HepG2 (cell line): ENCODE measurements around the gene FUCA1. TPM values are rescaled to one million over a fixed set of nuclear protein-coding genes. Genes with fewer than 3 reads are reported as not detected.

Experiments
- AGO1 ChIP-seq: fragments of 200-400 bp; formaldehyde crosslinking; IDR thresholded peaks from 2 replicates; pipeline ENCODE4 v1.6.1; 2017; ENCODE audit warnings: mild to moderate bottlenecking, low read depth, low read length, moderate library complexity; ENCODE audit not compliant: poor library complexity, severe bottlenecking
- ARID5B ChIP-seq: IDR thresholded peaks from 2 replicates; pipeline ENCODE4 v1.4.0; 2020; ENCODE audit warnings: mild to moderate bottlenecking, missing genetic modification reagents
- CCAR2 ChIP-seq: fragments of 200-400 bp; formaldehyde crosslinking; optimal IDR thresholded peaks from 2 replicates; pipeline ENCODE3; 2018; ENCODE audit warnings: low read depth, mild to moderate bottlenecking, low read length, moderate library complexity
- HOXA5 ChIP-seq: sonication (generic); formaldehyde crosslinking; IDR thresholded peaks from 2 replicates; pipeline ENCODE4 v1.4.0; 2020; ENCODE audit warnings: missing genetic modification reagents
- KAT8 ChIP-seq: IDR thresholded peaks from 2 replicates; pipeline ENCODE4 v1.6.1; 2016; ENCODE audit warnings: missing genetic modification reagents, missing compliant biosample characterization
- KDM5A ChIP-seq: fragments of 200-600 bp; sonication (generic); IDR thresholded peaks from 2 replicates; pipeline ENCODE4 v1.7.0; 2018; ENCODE audit warnings: antibody characterized with exemption, mild to moderate bottlenecking, low read length, borderline replicate concordance
- MED8 ChIP-seq: sonication (generic); formaldehyde crosslinking; IDR thresholded peaks from 2 replicates; pipeline ENCODE4 v1.8.1; 2023; ENCODE audit warnings: mild to moderate bottlenecking, missing genetic modification reagents; ENCODE audit not compliant: insufficient replicate concordance
- POGZ ChIP-seq: sonication (generic); formaldehyde crosslinking; IDR thresholded peaks from 2 replicates; pipeline ENCODE4 v1.4.0; 2020; ENCODE audit warnings: mild to moderate bottlenecking, missing genetic modification reagents
- RBAK ChIP-seq: sonication (generic); formaldehyde crosslinking; IDR thresholded peaks from 2 replicates; pipeline ENCODE4 v1.5.1; 2020; ENCODE audit warnings: mild to moderate bottlenecking, missing genetic modification reagents
- SP5 ChIP-seq: IDR thresholded peaks from 2 replicates; pipeline ENCODE4 v1.6.1; 2016; ENCODE audit warnings: low read depth, borderline replicate concordance
- TERF1 ChIP-seq: sonication (generic); formaldehyde crosslinking; IDR thresholded peaks from 2 replicates; pipeline ENCODE4 v1.8.0; 2022; ENCODE audit warnings: mild to moderate bottlenecking, missing genetic modification reagents, moderate library complexity
- TGIF2 ChIP-seq: IDR thresholded peaks from 2 replicates; pipeline ENCODE4 v1.6.1; 2016; ENCODE audit warnings: control low read depth, missing compliant biosample characterization
- UBTF ChIP-seq: sonication (generic); formaldehyde crosslinking; IDR thresholded peaks from 2 replicates; pipeline ENCODE4 v1.4.0; 2020; ENCODE audit warnings: mild to moderate bottlenecking, missing genetic modification reagents
- ZNF276 ChIP-seq: sonication (generic); formaldehyde crosslinking; IDR thresholded peaks from 2 replicates; pipeline ENCODE4 v1.4.0; 2020; ENCODE audit warnings: mild to moderate bottlenecking, low read depth, missing genetic modification reagents
- ZNF446 ChIP-seq: sonication (generic); formaldehyde crosslinking; IDR thresholded peaks from 2 replicates; pipeline ENCODE4 v1.5.0; 2020; ENCODE audit warnings: mild to moderate bottlenecking, missing genetic modification reagents
- ZNF501 ChIP-seq: sonication (generic); formaldehyde crosslinking; IDR thresholded peaks from 2 replicates; pipeline ENCODE4 v1.5.1; 2020; ENCODE audit warnings: mild to moderate bottlenecking, moderate library complexity, missing genetic modification reagents
- ZNF879 ChIP-seq: sonication (generic); formaldehyde crosslinking; IDR thresholded peaks from 2 replicates; pipeline ENCODE4 v1.8.1; 2023; ENCODE audit warnings: missing genetic modification reagents
- polyA plus RNA-seq, 8 experiments: library from polyadenylated mRNA; depleted of rRNA in 3 of 8; stranded (reverse) in 7 of 8; unstranded in 1 of 8; fragments of >200 nt; fragmentation: Illumina TruSeq in 4 of 8; extraction: Trizol in 4 of 8; gene quantifications; 2 replicates each; pipeline versions ENCODE4 v1.2.1 to v1.2.3, GENCODE V29; 2011 to 2016; ENCODE audit warnings: low read depth in 4 of 8, missing spikeins in 1 of 8, mixed read lengths in 1 of 8; ENCODE audit not compliant: insufficient read depth in 1 of 8
- total RNA-seq, 5 experiments: library from RNA; depleted of rRNA; stranded (reverse); fragments of >200 nt; fragmentation: Illumina TruSeq; extraction: Trizol; gene quantifications; 2 replicates each; pipeline ENCODE4 v1.2.3, GENCODE V29; 2016; ENCODE audit warnings: low read depth in 1 of 5

The FUCA1 gene
- total and polyA plus RNA-seq, 2 of the 13 experiments (the other 11 are each of a cell fraction or from before 2014, with no cell fraction given) = 32.7 to 33.6 TPM

- TF ChIP-seq ZNF276 (CRISPR knock-in tag) (no peak), HOXA5 (0 out of 2 replicates have a peak, but pooled peaks have one; percentile 33), TERF1 (CRISPR knock-in tag) (no peak), KDM5A (peak; percentile 66; the same call in 1 of the 2 replicates), POGZ (CRISPR knock-in tag) (peak; percentile 73; the same call in 1 of the 2 replicates), ZNF446 (CRISPR knock-in tag) (0 out of 2 replicates have a peak, but pooled peaks have one; percentile 39), RBAK (0 out of 2 replicates have a peak, but pooled peaks have one; percentile 17), ZNF501 (CRISPR knock-in tag) (peak; percentile 72; the same call in 1 of the 2 replicates), UBTF (CRISPR knock-in tag) (peak; percentile 71; the same call in 1 of the 2 replicates), ZNF879 (no peak; the same call in 1 of the 2 replicates), AGO1 (peak; percentile 92), TGIF2 (no peak; the same call in 1 of the 2 replicates), ARID5B (CRISPR knock-in tag) (peak; percentile 41), MED8 (peak; percentile 57), SP5 (CRISPR knock-in tag) (peak; percentile 89), CCAR2 (peak; percentile 45), KAT8 (peak; percentile 84)
Measured at GRCh38 chr1:23800400-23801337, 67.4 kb downstream of the FUCA1 start, which contains the start of gene GALE (continued).
